ENCODE measurements around the gene TXK. TPM values are rescaled to one million over a fixed set of nuclear protein-coding genes. Genes with fewer than 3 reads are reported as not detected.

TXK gene
- total RNA-seq, 4 donors from 2014 or later, result 1.5 to 9.9 (median 3.2) TPM

- no peak for TF ChIP-seq CTCF (IDR thresholded peaks at IDR 0.05; ENCODE audit: low read depth)
Measured at GRCh38 chr4:48152259-48152658, 18.2 kb upstream of the TXK start.

- TF ChIP-seq CTCF (IDR thresholded peaks at IDR 0.05; ENCODE audit: low read depth), result no peak
Measured at GRCh38 chr4:48149827-48150370, 15.8 kb upstream of the TXK start.

- no peak for TF ChIP-seq CTCF (IDR thresholded peaks at IDR 0.05; ENCODE audit: low read depth)
Measured at GRCh38 chr4:48147621-48148020, 13.6 kb upstream of the TXK start.

- no peak for TF ChIP-seq CTCF (IDR thresholded peaks at IDR 0.05; ENCODE audit: low read depth)
Measured at GRCh38 chr4:48141048-48141447, 7.0 kb upstream of the TXK start.

- no peak for TF ChIP-seq CTCF (IDR thresholded peaks at IDR 0.05; ENCODE audit: low read depth)
Measured at GRCh38 chr4:48139691-48140090, 5.6 kb upstream of the TXK start.

- TF ChIP-seq CTCF (IDR thresholded peaks at IDR 0.05; ENCODE audit: low read depth), result no peak
Measured at GRCh38 chr4:48138936-48139335, 4.9 kb upstream of the TXK start.

- no peak for TF ChIP-seq CTCF (IDR thresholded peaks at IDR 0.05; ENCODE audit: low read depth)
Measured at GRCh38 chr4:48138511-48138910, 4.5 kb upstream of the TXK start.
